OCI-LY1 (cell line): Measurements from ENCODE around the gene WDR5.

Experiments
- H2AFZ ChIP-seq: fragments of 200-600 bp; sonication (generic), shearing (Covaris generic); 2 replicates; pipeline ENCODE4 v1.6.0; 2014; ENCODE audit warnings: antibody characterized with exemption, mild to moderate bottlenecking, low read length
- H3F3A ChIP-seq: fragments of 200-600 bp; sonication (generic), shearing (Covaris generic); 2 replicates; pipeline ENCODE4 v1.6.0; 2014; ENCODE audit warnings: mild to moderate bottlenecking, antibody characterized with exemption, low read length, moderate library complexity; ENCODE audit not compliant: insufficient read depth
- H3K27ac ChIP-seq: fragments of 200-600 bp; sonication (generic); 2 replicates; pipeline ENCODE4 v1.5.1; 2014; ENCODE audit warnings: low read length, mixed run types, mild to moderate bottlenecking, low read depth; ENCODE audit not compliant: poor library complexity, severe bottlenecking
- H3K27me3 ChIP-seq: fragments of 200-600 bp; sonication (generic); 2 replicates; pipeline ENCODE4 v1.6.0; 2014; ENCODE audit warnings: antibody characterized with exemption, mild to moderate bottlenecking, low read length, moderate library complexity; ENCODE audit not compliant: insufficient read depth
- H3K36me3 ChIP-seq: fragments of 200-600 bp; sonication (generic); 2 replicates; pipeline ENCODE4 v1.6.1; 2014; ENCODE audit warnings: mild to moderate bottlenecking, antibody characterized with exemption, low read length, moderate library complexity, mixed read lengths; ENCODE audit not compliant: insufficient read depth
- H3K4me1 ChIP-seq: fragments of 200-600 bp; sonication (generic); 2 replicates; pipeline ENCODE4 v1.5.1; 2014; ENCODE audit warnings: mild to moderate bottlenecking, low read length, moderate library complexity; ENCODE audit not compliant: insufficient read depth, severe bottlenecking
- H3K4me2 ChIP-seq: fragments of 200-600 bp; sonication (generic), shearing (Covaris generic); 2 replicates; pipeline ENCODE4 v1.6.1; 2014; ENCODE audit warnings: low read length
- H3K4me3 ChIP-seq: fragments of 200-600 bp; sonication (generic); 2 replicates; pipeline ENCODE4 v1.5.1; 2014; ENCODE audit warnings: low read length, low read depth, mild to moderate bottlenecking, mixed read lengths; ENCODE audit not compliant: poor library complexity, severe bottlenecking
- H3K79me2 ChIP-seq: fragments of 200-600 bp; shearing (Covaris generic); 2 replicates; pipeline ENCODE4 v1.6.1; 2016; ENCODE audit warnings: mixed run types, low read length, mixed read lengths; ENCODE audit not compliant: insufficient read depth
- H3K9ac ChIP-seq: fragments of 200-600 bp; sonication (generic), shearing (Covaris generic); 2 replicates; pipeline ENCODE4 v1.6.1; 2014; ENCODE audit warnings: mild to moderate bottlenecking, low read length, mixed read lengths
- H3K9me2 ChIP-seq: fragments of 200-600 bp; sonication (generic), shearing (Covaris generic); 2 replicates; pipeline ENCODE4 v1.6.1; 2014; ENCODE audit warnings: low read depth, mild to moderate bottlenecking, low read length, mixed read lengths
- H3K9me3 ChIP-seq: fragments of 200-600 bp; shearing (Covaris generic); 2 replicates; pipeline ENCODE4 v1.6.1; 2014; ENCODE audit warnings: low read length, mixed read lengths
- H4K20me1 ChIP-seq: fragments of 200-600 bp; sonication (generic), shearing (Covaris generic); 2 replicates; pipeline ENCODE4 v1.6.0; 2016; ENCODE audit warnings: mild to moderate bottlenecking, low read length; ENCODE audit not compliant: insufficient read depth
- EZH2 ChIP-seq: fragments of 200-600 bp; sonication (generic), shearing (Covaris generic); IDR thresholded peaks from 2 replicates; pipeline ENCODE4 v1.8.0; 2017; ENCODE audit warnings: borderline replicate concordance, mixed run types, mild to moderate bottlenecking, antibody characterized with exemption, low read length, moderate library complexity, mixed read lengths
- TF ChIP-seq, protein P1 (sequence below): fragments of 200-600 bp; sonication (generic), shearing (Covaris generic); IDR thresholded peaks from 2 replicates; pipeline ENCODE4 v1.5.1; 2017; ENCODE audit warnings: mild to moderate bottlenecking, antibody characterized with exemption, low read length, moderate library complexity, mixed read lengths

Gene WDR5

DNA sequence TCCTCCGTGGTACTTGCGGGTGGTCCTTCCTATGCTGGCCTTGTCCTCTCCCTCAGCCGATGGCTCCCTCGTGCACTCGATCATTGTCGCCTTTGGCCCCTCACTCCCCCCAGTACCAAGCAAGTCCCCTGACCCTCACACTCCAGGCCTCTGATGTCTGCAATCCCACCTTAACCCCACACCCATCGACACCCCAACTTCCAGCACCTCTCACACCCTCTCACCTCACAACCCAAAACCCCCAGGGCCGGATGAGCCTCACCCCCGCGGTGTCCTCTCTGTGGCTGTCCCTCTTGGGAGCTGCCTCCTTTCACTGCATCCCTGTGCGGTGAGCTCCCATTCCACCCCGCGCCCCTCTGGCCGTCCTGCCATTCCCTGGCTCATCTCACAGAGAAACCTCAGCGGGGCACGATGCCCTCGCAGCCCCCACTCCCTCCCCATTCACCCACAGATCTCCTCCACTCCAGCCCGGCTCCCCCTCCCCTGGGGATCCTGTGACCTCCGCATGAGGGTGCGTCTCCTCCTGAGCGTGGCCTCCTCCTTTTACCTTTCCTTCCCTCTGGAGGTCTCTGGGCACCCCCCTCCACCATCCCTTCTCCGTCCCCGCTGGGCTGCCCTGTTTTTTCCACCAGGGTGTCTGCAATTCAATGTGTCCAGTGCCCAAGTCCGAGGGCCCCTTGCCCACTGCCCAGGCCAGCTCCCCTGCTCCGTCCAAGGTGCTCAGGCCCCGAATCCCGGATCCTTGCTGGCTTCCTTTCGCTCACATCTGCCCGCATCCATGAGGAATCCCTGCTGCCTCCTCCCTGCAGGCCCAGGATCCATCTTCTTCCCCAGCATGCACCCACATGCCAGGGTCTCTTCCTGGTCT is 44.3 kb downstream of the WDR5 start:
- Histone ChIP-seq H4K20me1 (no peaks in the 10 kb centered on the region), H3K27ac (no peak overlapping the region), H2AFZ (no peak overlapping the region), H3K36me3 (no peaks in the 10 kb centered on the region), H3K4me1 (peaks cover 57% of the 10 kb centered on the region), H3K9me3 (no peaks in the 10 kb centered on the region), H3K9me2 (no peaks in the 10 kb centered on the region), H3K9ac (no peak overlapping the region), H3K27me3 (no peaks in the 10 kb centered on the region), H3F3A (no peaks in the 10 kb centered on the region), H3K4me2 (no peak overlapping the region), H3K79me2 (no peaks in the 10 kb centered on the region), H3K4me3 (no peak overlapping the region)
- no peak for TF ChIP-seq EZH2
- TF ChIP-seq, protein P1, sequence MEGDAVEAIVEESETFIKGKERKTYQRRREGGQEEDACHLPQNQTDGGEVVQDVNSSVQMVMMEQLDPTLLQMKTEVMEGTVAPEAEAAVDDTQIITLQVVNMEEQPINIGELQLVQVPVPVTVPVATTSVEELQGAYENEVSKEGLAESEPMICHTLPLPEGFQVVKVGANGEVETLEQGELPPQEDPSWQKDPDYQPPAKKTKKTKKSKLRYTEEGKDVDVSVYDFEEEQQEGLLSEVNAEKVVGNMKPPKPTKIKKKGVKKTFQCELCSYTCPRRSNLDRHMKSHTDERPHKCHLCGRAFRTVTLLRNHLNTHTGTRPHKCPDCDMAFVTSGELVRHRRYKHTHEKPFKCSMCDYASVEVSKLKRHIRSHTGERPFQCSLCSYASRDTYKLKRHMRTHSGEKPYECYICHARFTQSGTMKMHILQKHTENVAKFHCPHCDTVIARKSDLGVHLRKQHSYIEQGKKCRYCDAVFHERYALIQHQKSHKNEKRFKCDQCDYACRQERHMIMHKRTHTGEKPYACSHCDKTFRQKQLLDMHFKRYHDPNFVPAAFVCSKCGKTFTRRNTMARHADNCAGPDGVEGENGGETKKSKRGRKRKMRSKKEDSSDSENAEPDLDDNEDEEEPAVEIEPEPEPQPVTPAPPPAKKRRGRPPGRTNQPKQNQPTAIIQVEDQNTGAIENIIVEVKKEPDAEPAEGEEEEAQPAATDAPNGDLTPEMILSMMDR, result no peak

DNA sequence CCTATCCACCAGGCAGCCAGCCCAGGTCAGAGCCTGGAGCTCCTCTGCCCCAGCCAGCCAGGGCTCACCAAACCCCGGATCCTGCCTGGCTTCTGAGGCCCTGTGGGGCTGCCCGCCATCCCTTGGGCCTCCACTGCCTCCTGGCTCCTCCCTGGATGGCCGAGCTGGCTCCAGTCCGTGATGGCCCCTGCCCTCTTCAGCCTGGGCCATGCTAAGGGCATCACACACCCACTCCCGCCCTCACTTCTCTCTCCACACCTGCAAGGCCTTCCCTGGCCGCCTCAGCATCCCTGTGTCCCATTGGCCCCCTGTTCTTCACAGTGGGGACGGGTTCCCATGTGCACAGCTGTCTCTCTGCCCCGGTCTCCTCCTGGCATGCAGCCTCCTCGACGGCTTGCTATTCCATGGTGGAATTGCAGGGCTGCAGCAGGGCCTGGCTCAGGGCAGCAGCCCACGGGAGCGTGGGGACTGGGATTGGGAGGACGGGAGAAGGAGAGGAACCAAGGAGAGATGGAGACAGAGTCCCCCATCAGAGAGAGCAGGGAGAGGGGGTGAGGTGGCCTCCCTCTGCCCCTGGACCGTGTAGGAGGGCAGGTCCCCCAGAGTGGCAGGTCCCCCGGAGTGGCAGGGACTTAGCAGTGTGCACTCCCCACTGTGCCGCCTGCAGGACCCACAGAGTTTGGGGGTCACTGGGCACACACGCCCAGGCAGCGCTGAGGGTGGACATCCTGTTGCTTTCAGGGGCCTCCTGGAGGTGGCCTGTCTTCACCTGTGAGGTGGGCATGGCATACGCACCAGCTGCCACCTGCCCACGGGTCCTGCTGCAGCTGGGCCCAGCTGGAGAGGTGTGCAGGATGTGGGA is 45.1 kb downstream of the WDR5 start:
- H3K9me2 ChIP-seq, result no peaks in the 10 kb centered on the region
- H3K27ac ChIP-seq, result peak overlapping the region; percentile 20
- TF ChIP-seq, protein P1, result no peak
- no peak for TF ChIP-seq EZH2
- H2AFZ ChIP-seq, result no peak overlapping the region
- H3K27me3 ChIP-seq, result no peaks in the 10 kb centered on the region
- H3K4me1 ChIP-seq, result peaks cover 57% of the 10 kb centered on the region
- no peaks in the 10 kb centered on the region for H4K20me1 ChIP-seq
- H3K36me3 ChIP-seq, result no peaks in the 10 kb centered on the region
- H3K9ac ChIP-seq, result no peak overlapping the region; the same call in 1 of the 2 replicates
- no peak overlapping the region for H3K4me2 ChIP-seq
- no peaks in the 10 kb centered on the region for H3K79me2 ChIP-seq
- H3F3A ChIP-seq, result no peaks in the 10 kb centered on the region
- no peaks in the 10 kb centered on the region for H3K9me3 ChIP-seq
- no peak overlapping the region for H3K4me3 ChIP-seq

DNA sequence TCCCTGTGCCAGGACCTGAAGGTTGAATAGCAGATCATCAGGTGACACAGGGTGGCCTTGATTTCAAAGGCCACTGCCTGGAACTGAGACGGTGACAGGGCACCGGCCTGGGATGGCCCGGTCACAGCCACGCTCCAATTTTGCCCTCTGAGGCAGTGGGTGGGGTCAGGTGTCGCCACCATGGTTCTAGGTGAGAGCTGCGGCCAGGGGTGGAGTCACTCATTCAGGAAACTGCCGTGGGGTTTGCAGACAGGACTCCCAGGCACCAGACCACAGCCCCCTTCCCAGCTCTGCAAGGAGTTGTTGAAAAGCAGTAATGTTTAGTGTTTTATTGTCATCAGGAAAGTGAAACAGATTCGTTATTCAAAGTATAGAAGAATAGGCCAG is 45.8 kb downstream of the WDR5 start:
- Histone ChIP-seq H3K9me2 (no peaks in the 10 kb centered on the region), H3K27ac (peak overlapping the region; percentile 20), H3K4me3 (no peak overlapping the region), H3K4me1 (peaks cover 57% of the 10 kb centered on the region), H3K79me2 (no peaks in the 10 kb centered on the region), H3K36me3 (no peaks in the 10 kb centered on the region), H3K27me3 (no peaks in the 10 kb centered on the region), H3K4me2 (no peak overlapping the region), H3F3A (no peaks in the 10 kb centered on the region), H4K20me1 (no peaks in the 10 kb centered on the region), H3K9me3 (no peaks in the 10 kb centered on the region), H3K9ac (no peak overlapping the region; the same call in 1 of the 2 replicates), H2AFZ (no peak overlapping the region)
- no peak for TF ChIP-seq EZH2
- TF ChIP-seq, protein P1, result no peak
